Spleen (tissue), 11 donors: ENCODE data around the gene ATP5PB. TPM values are rescaled to one million over a fixed set of nuclear protein-coding genes. Genes with fewer than 3 reads are reported as not detected.

ENCODE experiments used
- DNase-seq: peaks from one replicate; pipeline ENCODE4 v3.0.0-alpha.2; 2020
- H3K27ac ChIP-seq, 8 donors: fragments of 200-600 bp; sonication (generic) in 7 of 8; 1 replicate in 4 of 8; 2 replicates in 4 of 8; pipeline versions ENCODE4 v1.5.0 to v1.8.0; 2016 to 2021; ENCODE audit warnings: inconsistent platforms in 4 of 8, mild to moderate bottlenecking in 4 of 8, moderate library complexity in 1 of 8
- H3K27me3 ChIP-seq, 7 donors: fragments of 200-600 bp; sonication (generic) in 6 of 7; replicated peaks in 1 of 7; 1 replicate in 4 of 7; 2 replicates in 3 of 7; pipeline versions ENCODE4 v1.5.0 to v1.8.0; 2016 to 2021; ENCODE audit warnings: inconsistent platforms in 3 of 7, mild to moderate bottlenecking in 1 of 7
- H3K36me3 ChIP-seq, 6 donors: fragments of 200-600 bp; sonication (generic) in 5 of 6; 1 replicate in 4 of 6; 2 replicates in 2 of 6; pipeline versions ENCODE4 v1.5.0 to v1.8.0; 2016 to 2021; ENCODE audit warnings: inconsistent platforms in 2 of 6
- H3K4me1 ChIP-seq, 6 donors: fragments of 200-600 bp; sonication (generic) in 5 of 6; 1 replicate in 3 of 6; 2 replicates in 3 of 6; pipeline versions ENCODE4 v1.5.0 to v1.8.0; 2016 to 2021; ENCODE audit warnings: inconsistent platforms in 3 of 6
- H3K4me3 ChIP-seq, 8 donors: fragments of 200-600 bp; sonication (generic) in 7 of 8; 1 replicate in 4 of 8; 2 replicates in 4 of 8; pipeline versions ENCODE4 v1.5.0 to v1.8.0; 2016 to 2021; ENCODE audit warnings: inconsistent platforms in 4 of 8, mild to moderate bottlenecking in 4 of 8, moderate library complexity in 2 of 8
- H3K9me3 ChIP-seq, 8 donors: fragments of 200-600 bp; sonication (generic) in 7 of 8; 1 replicate in 4 of 8; 2 replicates in 4 of 8; pipeline versions ENCODE4 v1.5.0 to v1.8.0; 2016 to 2021; ENCODE audit warnings: inconsistent platforms in 4 of 8
- CTCF ChIP-seq, 11 experiments: fragments of 200-600 bp in 7 of 11; fragments of 450-650 bp in 4 of 11; sonication (generic) in 4 of 11; IDR thresholded peaks in 8 of 11; conservative IDR thresholded peaks in 3 of 11; 1 replicate in 7 of 11; 2 replicates in 4 of 11; pipeline versions ENCODE4 v1.4.0 to v1.8.0; 2016 to 2021; ENCODE audit warnings: antibody characterized with exemption in 11 of 11, inconsistent platforms in 4 of 11, mild to moderate bottlenecking in 1 of 11
- POLR2A ChIP-seq, 3 donors: fragments of 450-650 bp; IDR thresholded peaks; one replicate each; pipeline ENCODE4 v1.5.1; 2017; ENCODE audit warnings: antibody characterized with exemption in 3 of 3, mild to moderate bottlenecking in 1 of 3
- POLR2AphosphoS5 ChIP-seq, 3 donors: sonication (generic); formaldehyde crosslinking; IDR thresholded peaks; one replicate each; pipeline ENCODE4 v1.5.1; 2017; ENCODE audit warnings: antibody characterized with exemption in 3 of 3
- WGBS, 5 donors: extraction: QIAGEN DNeasy Blood & Tissue Kit in 3 of 5; methylation state at CpG; one replicate each; pipeline versions ENCODE4 v1.1.5 to v1.1.7; 2013 to 2018; 5-methylcytosine and 5-hydroxymethylcytosine counted together
- intact Hi-C: fragments of 100-400 bp; cut with DNase I; formaldehyde crosslinking; loops from one replicate; pipeline ENCODE4 v1.15.0; 2023; ENCODE audit warnings: low total_unique reads
- polyA plus RNA-seq, 3 donors: library from polyadenylated mRNA; stranded (reverse); fragments of 200-250 nt; gene quantifications; one replicate each; pipeline ENCODE4 v1.2.1, GENCODE V29; 2013
- total RNA-seq, 7 donors: library from RNA; depleted of rRNA in 3 of 7; stranded (reverse); fragments of >200 nt in 3 of 7; fragmentation: NEBNext Ultra II Directional in 4 of 7; extraction: Animal tissue kit (Norgen Biotek cat#: 25700) in 4 of 7; gene quantifications; one replicate each; pipeline versions ENCODE4 v1.1.0 to v1.2.1, GENCODE V29; 2016 to 2021
- donor health status: healthy with polysubstance abuse.
- donor health status: DM: no; HTN: no; CAD: no; lungs with moderate emphysema.
- donor health status: DM: no; HTN: no; CAD: no.
- donor health status: Bipolar disorder and iron deficiency.
- donor health status: healthy.
- donor health status: DM: no; HTN: no; CAD: no.
- donor health status: DM: yes; HTN: yes; CAD: no.

ATP5PB gene
- total and polyA plus RNA-seq, 10 donors, result 124 to 277 (median 144) TPM

GRCh38 chr1:111491070-111491469 is 41.8 kb downstream of the ATP5PB start:
- peak overlapping the region in 4 of 8 donors; percentile 83 to 92 (median 87) for H3K27ac ChIP-seq
- WGBS, 5 donors, result 68 to 90% (median 84%) methylated on average over 7 of the region's 7 CpGs

GRCh38 chr1:111496398-111496797 is 47.1 kb downstream of the ATP5PB start:
- H3K9me3 ChIP-seq, result peaks cover 0 to 9% (median 0%) of the 10 kb centered on the region in 8 donors
- intact Hi-C loops, result no loop called here
- TF ChIP-seq CTCF (IDR thresholded peaks at IDR 0.05 in 8 of 11, conservative IDR thresholded peaks at IDR 0.05 in 3 of 11) (no peak), POLR2A (IDR thresholded peaks at IDR 0.05) (no peak), POLR2AphosphoS5 (IDR thresholded peaks at IDR 0.05) (no peak)
- H3K4me1 ChIP-seq, result peaks cover 0 to 27% (median 0%) of the 10 kb centered on the region in 6 donors
- H3K27me3 ChIP-seq, result no peaks in the 10 kb centered on the region
- H3K4me3 ChIP-seq, result no peak overlapping the region
- no peak overlapping the region for H3K27ac ChIP-seq
- 79 to 93% (median 87%) methylated on average over 4 of the region's 4 CpGs for WGBS, 5 donors
- no peak for DNase-seq
- no peaks in the 10 kb centered on the region for H3K36me3 ChIP-seq

More at GRCh38 chr1:111491070-111491469, 41.8 kb downstream of the ATP5PB start:
- TF ChIP-seq POLR2A (IDR thresholded peaks at IDR 0.05) (no peak), CTCF (IDR thresholded peaks at IDR 0.05 in 8 of 11, conservative IDR thresholded peaks at IDR 0.05 in 3 of 11) (no peak), POLR2AphosphoS5 (IDR thresholded peaks at IDR 0.05) (no peak)
- peaks cover 0 to 50% (median 3%) of the 10 kb centered on the region in 6 donors for H3K4me1 ChIP-seq
- H3K4me3 ChIP-seq, result no peak overlapping the region
- DNase-seq, result no peak
- H3K9me3 ChIP-seq, result no peaks in the 10 kb centered on the region
- H3K27me3 ChIP-seq, result no peaks in the 10 kb centered on the region
- intact Hi-C loops, result no loop called here
- H3K36me3 ChIP-seq, result no peaks in the 10 kb centered on the region

GRCh38 chr1:111497592-111497991 is 48.3 kb downstream of the ATP5PB start:
- peaks cover 0 to 27% (median under 1%) of the 10 kb centered on the region in 6 donors for H3K4me1 ChIP-seq
- H3K9me3 ChIP-seq, result peaks cover 0 to 9% (median 0%) of the 10 kb centered on the region in 8 donors
- no peaks in the 10 kb centered on the region for H3K27me3 ChIP-seq
- H3K36me3 ChIP-seq, result no peaks in the 10 kb centered on the region
- WGBS, 5 donors, result 52 to 69% (median 60%) methylated on average over 5 of the region's 5 CpGs
- no peak for DNase-seq
- no peak for TF ChIP-seq POLR2A (IDR thresholded peaks at IDR 0.05)
- TF ChIP-seq POLR2AphosphoS5 (IDR thresholded peaks at IDR 0.05), result no peak
- TF ChIP-seq CTCF (IDR thresholded peaks at IDR 0.05 in 8 of 11, conservative IDR thresholded peaks at IDR 0.05 in 3 of 11), result no peak
- H3K4me3 ChIP-seq, result no peak overlapping the region
- peak overlapping the region in 3 of 8 donors; percentile 8 to 22 (median 21) for H3K27ac ChIP-seq
- intact Hi-C loops, result no loop called here

- WGBS, 5 donors, result 93 to 98% (median 95%) methylated on average over 5 of the region's 5 CpGs
- Histone ChIP-seq H3K27ac (no peak overlapping the region), H3K4me3 (no peak overlapping the region), H3K9me3 (peaks cover 0 to 9% (median 0%) of the 10 kb centered on the region in 8 donors), H3K36me3 (no peaks in the 10 kb centered on the region), H3K4me1 (peaks cover 12 to 43% (median 17%) of the 10 kb centered on the region in 6 donors), H3K27me3 (no peaks in the 10 kb centered on the region)
- DNase-seq, result no peak
- TF ChIP-seq POLR2A (IDR thresholded peaks at IDR 0.05), result no peak
- TF ChIP-seq POLR2AphosphoS5 (IDR thresholded peaks at IDR 0.05), result no peak
- no peak for TF ChIP-seq CTCF (IDR thresholded peaks at IDR 0.05 in 8 of 11, conservative IDR thresholded peaks at IDR 0.05 in 3 of 11)
- intact Hi-C loops, result no loop called here
These were observed 49.9 kb downstream of the ATP5PB start for GRCh38 chr1:111499026-111499785.
